Fibroblast of lung (primary cell): ENCODE measurements around the gene ZNF700.
A peak's percentile ranks its signal among the peaks of the same experiment; 100 is the strongest.

Experiments
- CTCF ChIP-seq, 2 donors: IDR thresholded peaks in 1 of 2; conservative IDR thresholded peaks in 1 of 2; 1 replicate in 1 of 2; 2 replicates in 1 of 2; pipeline ENCODE4 v1.5.1; 2011 to 2012; ENCODE audit warnings: low read length in 2 of 2, control low read depth in 1 of 2, inconsistent platforms in 1 of 2, low read depth in 1 of 2, mild to moderate bottlenecking in 1 of 2
- EZH2 ChIP-seq: IDR thresholded peaks from 2 replicates; pipeline ENCODE4 v1.5.1; 2012; ENCODE audit warnings: low read length, control low read depth, mild to moderate bottlenecking; ENCODE audit errors: missing control alignments

- TF ChIP-seq CTCF (conservative IDR thresholded peaks at IDR 0.05 in 1 of 2, IDR thresholded peaks at IDR 0.05 in 1 of 2; ENCODE audit: low read depth in 1 of 2, low read length in 2 of 2), result peak; percentile 23 to 36
- no peak for TF ChIP-seq EZH2
Measured at GRCh38 chr19:11964496-11964857, 39.6 kb downstream of the ZNF700 start.
